Measurements from ENCODE around the gene OR8A1.
"Not testable (repeated sequence)": the region's sequence is repeated elsewhere in the genome, so short reads cannot be mapped to it uniquely, and the experiment has no call there.

Gene OR8A1

DNA sequence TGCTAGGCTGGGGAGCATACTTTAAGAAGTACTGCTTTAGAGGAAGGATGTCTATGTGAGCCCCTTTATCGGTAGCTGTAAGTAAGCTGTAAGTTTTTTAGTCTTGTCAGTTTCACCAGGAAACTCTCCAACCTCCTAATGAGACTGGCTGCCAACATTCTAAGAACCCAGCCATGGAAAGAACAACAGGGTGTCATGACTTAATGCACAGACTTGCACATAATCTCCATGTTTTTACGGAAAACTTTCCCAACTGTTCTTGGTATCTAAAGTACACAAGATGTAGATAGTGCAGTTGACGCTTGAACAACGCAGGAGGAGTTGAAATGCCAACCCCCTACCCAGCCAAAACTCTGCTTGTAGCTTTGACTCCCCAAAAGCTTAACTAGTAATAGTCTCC is 9.0 kb downstream of the OR8A1 start:
- H3K9me3 Mint-ChIP-seq = peaks cover 0 to 1% of the 10 kb centered on the region in 2 donors
- no peaks in the 10 kb centered on the region for H3K4me1 Mint-ChIP-seq
- H3K36me3 Mint-ChIP-seq = no peaks in the 10 kb centered on the region
- H3K27me3 Mint-ChIP-seq = peaks cover 0 to 40% of the 10 kb centered on the region in 2 donors
- H3K4me3 Mint-ChIP-seq = no peak overlapping the region
- no peak overlapping the region for H3K27ac Mint-ChIP-seq
- DNase-seq = no peak
- no peak for ATAC-seq (replicated peaks)

DNA sequence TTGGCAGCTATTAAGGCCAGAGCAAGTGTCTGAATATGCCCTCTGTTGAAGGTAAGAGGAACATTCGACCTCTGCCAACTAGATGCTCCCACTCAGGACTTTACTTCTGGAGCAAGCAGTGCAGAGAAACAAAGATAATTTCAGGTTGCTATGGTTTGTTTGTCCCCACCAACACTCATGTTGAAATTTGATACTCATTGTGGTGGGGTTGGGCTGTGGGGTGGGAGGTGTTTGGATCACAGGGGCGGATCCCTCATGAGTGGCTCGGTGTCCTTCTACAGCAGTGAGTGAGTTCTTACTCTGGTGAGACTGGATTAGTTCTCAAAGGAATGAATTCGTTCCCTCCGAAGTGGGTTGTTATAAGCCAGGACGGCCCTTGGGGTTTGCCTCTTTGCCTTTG is 12.0 kb downstream of the OR8A1 start:
- DNase-seq (no peak), ATAC-seq (replicated peaks) (no peak)
- Mint-ChIP-seq H3K27me3 (peaks cover 4 to 33% of the 10 kb centered on the region in 2 donors), H3K4me3 (no peak overlapping the region), H3K4me1 (peaks cover 2 to 4% of the 10 kb centered on the region in 2 donors), H3K9me3 (no peaks in the 10 kb centered on the region), H3K36me3 (no peaks in the 10 kb centered on the region), H3K27ac (no peak overlapping the region)

DNA sequence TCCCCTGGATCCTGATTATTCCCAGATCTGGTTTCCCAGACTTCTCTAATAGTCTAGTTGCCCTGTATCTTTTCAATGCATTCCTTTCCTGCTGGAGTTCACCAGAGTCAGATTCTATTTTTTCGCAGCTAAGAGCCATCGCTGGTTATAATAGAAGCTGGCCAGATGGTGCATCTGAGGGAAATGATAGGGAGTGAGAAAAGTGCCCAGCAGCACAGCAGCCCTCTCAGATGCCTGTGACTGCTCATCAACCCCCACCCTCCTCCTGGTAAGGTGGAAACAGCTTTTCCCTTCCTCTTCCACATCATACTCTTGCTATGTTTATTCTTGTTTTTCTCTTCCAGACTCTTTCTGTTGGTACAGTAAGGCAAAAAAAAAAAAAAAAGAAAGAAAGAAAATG is 12.8 kb downstream of the OR8A1 start:
- H3K36me3 Mint-ChIP-seq = no peaks in the 10 kb centered on the region

DNA sequence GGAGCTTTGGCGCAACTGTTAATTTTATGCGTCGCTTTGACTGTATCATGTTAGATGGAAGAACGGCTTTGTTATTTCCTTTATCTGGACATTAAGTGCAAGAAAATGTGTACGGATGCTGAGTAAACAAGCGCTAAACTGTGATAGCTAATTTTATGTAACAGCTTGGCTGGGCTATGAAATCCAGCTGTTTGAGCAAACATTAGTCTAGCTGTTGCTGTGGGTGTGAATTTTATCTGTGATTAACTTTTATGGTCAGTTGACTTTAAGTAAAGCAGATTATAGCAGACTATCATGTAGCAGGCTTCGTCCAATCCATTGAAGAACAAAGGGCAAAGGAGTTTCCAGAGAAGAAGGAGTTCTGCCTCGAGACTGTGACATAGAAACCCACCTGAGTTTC is 14.0 kb downstream of the OR8A1 start:
- Mint-ChIP-seq H3K27ac (no peak overlapping the region), H3K27me3 (peaks cover 16 to 36% of the 10 kb centered on the region in 2 donors), H3K9me3 (no peaks in the 10 kb centered on the region), H3K4me3 (no peak overlapping the region), H3K4me1 (peaks cover 2 to 4% of the 10 kb centered on the region in 2 donors), H3K36me3 (no peaks in the 10 kb centered on the region)
- DNase-seq = no peak
- no peak for ATAC-seq (replicated peaks)

More for the DNA sequence above, 12.8 kb downstream of the OR8A1 start:
- Mint-ChIP-seq H3K9me3 (no peaks in the 10 kb centered on the region), H3K4me3 (no peak overlapping the region), H3K27me3 (peaks cover 11 to 40% of the 10 kb centered on the region in 2 donors), H3K4me1 (peaks cover 2 to 4% of the 10 kb centered on the region in 2 donors), H3K27ac (no peak overlapping the region)
- DNase-seq (no peak), ATAC-seq (replicated peaks) (no peak)

DNA sequence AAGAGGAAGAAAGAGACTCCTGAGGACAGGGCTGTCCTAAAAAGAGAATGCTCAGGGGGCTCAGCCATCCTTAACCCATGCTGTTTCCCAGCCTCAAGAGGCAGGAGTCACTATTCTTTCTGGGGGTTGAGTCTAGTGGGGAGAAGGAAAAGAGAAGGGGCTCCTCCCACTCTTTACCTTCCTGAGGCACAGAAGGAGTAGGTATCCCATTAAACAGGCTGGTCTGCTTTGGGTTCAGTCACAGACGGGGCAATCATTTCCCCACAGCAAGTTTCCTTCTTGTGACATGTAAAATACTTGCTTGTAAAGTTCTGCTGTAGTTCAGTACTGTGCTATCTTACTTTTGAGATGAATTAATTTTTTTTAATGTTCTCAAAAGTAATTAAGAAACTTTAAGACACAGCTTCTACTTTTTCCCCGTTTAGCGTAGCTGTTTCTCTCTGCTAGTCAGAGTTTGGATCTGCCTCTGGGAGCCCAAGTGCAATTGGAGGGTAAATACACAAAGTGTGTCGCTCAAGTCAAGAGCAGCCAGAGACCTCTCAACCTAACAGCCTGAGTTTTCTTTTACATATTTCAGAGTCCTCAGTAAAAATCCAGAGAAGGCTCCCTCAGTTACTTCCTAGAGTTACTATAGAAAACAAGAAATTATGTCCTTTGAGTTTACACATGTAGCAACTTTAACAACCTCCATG is 15.0 kb downstream of the OR8A1 start:
- no peaks in the 10 kb centered on the region for H3K36me3 Mint-ChIP-seq
- H3K4me1 Mint-ChIP-seq = peaks cover 2 to 4% of the 10 kb centered on the region in 2 donors
- H3K9me3 Mint-ChIP-seq = no peaks in the 10 kb centered on the region
- H3K27me3 Mint-ChIP-seq = peaks cover 16 to 38% of the 10 kb centered on the region in 2 donors
- no peak overlapping the region for H3K4me3 Mint-ChIP-seq
- DNase-seq (no peak), ATAC-seq (replicated peaks) (no peak)
- H3K27ac Mint-ChIP-seq = no peak overlapping the region

DNA sequence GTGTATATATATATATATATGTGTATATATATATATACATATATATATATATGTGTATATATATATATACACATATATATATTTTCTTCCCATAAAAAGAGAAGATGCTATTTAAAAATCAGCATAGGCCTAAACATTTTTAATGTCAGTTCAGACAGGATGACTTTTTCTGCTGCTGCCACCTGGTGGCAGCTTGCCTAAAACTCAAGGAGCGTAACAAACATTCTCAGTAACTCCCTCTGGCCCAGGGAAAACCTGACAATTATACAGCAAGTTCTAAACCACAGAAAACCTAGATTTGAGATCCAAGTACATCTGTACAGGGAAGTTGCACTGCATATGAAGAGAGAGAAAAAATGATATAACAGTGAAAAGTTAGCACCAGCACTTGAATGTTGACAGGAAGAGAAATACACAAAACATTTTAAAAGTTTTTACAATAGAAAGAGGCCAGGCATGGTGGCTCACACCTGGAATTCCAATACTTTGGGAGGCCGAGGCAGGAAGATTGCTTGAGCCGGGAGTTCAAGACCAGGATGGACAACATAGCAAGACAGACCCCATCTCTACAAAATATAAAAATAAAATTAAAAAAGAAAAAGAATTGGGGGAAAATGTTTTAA is 16.6 kb downstream of the OR8A1 start:
- Mint-ChIP-seq H3K36me3 (no peaks in the 10 kb centered on the region), H3K9me3 (no peaks in the 10 kb centered on the region), H3K27me3 (peaks cover 21 to 36% of the 10 kb centered on the region in 2 donors), H3K4me3 (no peak overlapping the region), H3K27ac (no peak overlapping the region), H3K4me1 (peaks cover 2 to 4% of the 10 kb centered on the region in 2 donors)
- no peak for DNase-seq
- peak; percentile 45 to 51 for ATAC-seq (replicated peaks)

DNA sequence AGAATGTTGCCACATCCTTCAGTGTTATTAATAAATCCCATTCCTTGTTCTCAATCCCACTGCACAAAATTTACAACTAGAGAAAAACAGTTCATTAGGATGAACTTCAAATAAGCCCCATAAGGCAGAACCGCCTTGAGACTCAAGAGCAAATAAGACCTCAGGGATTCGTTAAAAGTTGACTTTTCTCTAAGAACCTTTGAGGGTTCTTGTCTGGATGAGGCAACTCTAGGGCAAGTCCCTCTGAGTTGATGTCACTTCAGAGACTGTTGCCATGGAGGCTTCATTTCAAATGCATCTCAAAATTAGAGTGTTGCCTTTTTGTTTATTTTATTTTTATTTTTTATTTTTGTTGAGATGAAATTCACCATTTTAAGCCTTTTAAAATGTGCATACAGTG is 21.6 kb downstream of the OR8A1 start:
- Mint-ChIP-seq H3K27me3 (peaks cover 23 to 24% of the 10 kb centered on the region in 2 donors), H3K27ac (no peak overlapping the region), H3K36me3 (no peaks in the 10 kb centered on the region), H3K4me3 (no peak overlapping the region), H3K4me1 (peaks cover 0 to under 1% of the 10 kb centered on the region in 2 donors), H3K9me3 (no peaks in the 10 kb centered on the region)
- DNase-seq = no peak
- ATAC-seq (replicated peaks) = no peak

DNA sequence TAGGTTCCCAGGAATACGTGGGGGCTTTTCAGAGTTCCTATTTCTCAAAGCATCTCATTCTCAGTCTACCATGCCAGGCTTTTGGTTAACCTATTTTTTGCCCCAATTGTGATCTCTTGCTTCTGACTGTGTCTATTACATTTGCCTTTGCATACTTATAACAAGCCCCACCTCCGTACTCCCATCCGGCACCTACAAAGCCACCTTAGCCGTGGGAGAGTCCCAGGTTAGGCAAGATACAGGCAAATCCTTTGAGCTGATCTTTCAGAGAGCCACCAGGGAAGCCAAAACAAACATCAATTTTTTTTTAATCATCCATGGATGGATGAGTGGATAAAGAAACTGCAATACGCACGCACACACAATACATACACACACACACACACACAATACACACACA is 22.8 kb downstream of the OR8A1 start:
- Mint-ChIP-seq H3K36me3 (no peaks in the 10 kb centered on the region), H3K27ac (no peak overlapping the region), H3K27me3 (peaks cover 25 to 26% of the 10 kb centered on the region in 2 donors), H3K4me1 (no peaks in the 10 kb centered on the region), H3K4me3 (no peak overlapping the region), H3K9me3 (no peaks in the 10 kb centered on the region)
- no peak for DNase-seq
- ATAC-seq (replicated peaks) = no peak

DNA sequence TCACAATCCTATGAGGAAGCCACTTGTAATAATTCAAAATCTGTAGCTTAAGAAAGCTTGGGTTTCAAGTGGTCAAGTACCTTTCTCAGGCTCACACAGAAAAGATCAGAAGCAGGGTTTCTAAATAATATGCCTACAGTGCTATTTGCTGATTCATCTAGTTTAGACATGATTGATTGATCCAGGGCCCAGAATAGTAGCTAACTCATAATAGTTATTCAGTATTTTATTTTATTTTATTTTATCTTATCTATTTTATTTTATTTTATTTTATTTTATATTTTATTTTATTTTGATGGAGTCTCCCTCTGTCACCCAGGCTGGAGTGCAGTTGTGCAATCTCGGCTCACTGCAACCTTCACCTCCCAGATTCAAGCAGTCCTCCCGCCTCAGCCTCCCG is 25.5 kb downstream of the OR8A1 start:
- Mint-ChIP-seq H3K4me3 (no peak overlapping the region), H3K4me1 (no peaks in the 10 kb centered on the region), H3K9me3 (no peaks in the 10 kb centered on the region), H3K27me3 (peaks cover 24 to 31% of the 10 kb centered on the region in 2 donors), H3K27ac (no peak overlapping the region), H3K36me3 (no peaks in the 10 kb centered on the region)
- ATAC-seq (replicated peaks) (no peak), DNase-seq (no peak)

DNA sequence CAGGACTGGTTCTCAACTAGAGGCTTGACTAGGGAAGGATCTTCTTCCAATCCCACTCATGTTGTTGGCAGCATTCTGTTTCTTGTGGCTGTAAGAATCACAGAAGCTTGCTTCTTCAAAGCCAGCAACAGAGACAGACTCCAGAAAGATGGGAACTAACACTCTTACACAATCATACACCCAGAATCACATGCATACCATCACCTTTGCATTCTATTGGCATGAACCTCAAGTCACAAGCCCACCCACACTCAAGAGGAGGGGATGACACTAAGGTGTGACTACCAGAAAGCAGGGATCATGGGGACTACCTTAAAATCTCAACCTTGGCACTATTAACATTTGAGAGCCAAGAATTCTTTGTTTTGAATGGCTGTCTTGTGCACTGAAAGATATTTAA is 27.8 kb downstream of the OR8A1 start:
- H3K36me3 Mint-ChIP-seq = no peaks in the 10 kb centered on the region
- H3K27ac Mint-ChIP-seq = no peak overlapping the region
- peaks cover 40 to 50% of the 10 kb centered on the region in 2 donors for H3K27me3 Mint-ChIP-seq
- no peaks in the 10 kb centered on the region for H3K4me1 Mint-ChIP-seq
- ATAC-seq (replicated peaks) (no peak), DNase-seq (no peak)
- no peak overlapping the region for H3K4me3 Mint-ChIP-seq
- no peaks in the 10 kb centered on the region for H3K9me3 Mint-ChIP-seq

DNA sequence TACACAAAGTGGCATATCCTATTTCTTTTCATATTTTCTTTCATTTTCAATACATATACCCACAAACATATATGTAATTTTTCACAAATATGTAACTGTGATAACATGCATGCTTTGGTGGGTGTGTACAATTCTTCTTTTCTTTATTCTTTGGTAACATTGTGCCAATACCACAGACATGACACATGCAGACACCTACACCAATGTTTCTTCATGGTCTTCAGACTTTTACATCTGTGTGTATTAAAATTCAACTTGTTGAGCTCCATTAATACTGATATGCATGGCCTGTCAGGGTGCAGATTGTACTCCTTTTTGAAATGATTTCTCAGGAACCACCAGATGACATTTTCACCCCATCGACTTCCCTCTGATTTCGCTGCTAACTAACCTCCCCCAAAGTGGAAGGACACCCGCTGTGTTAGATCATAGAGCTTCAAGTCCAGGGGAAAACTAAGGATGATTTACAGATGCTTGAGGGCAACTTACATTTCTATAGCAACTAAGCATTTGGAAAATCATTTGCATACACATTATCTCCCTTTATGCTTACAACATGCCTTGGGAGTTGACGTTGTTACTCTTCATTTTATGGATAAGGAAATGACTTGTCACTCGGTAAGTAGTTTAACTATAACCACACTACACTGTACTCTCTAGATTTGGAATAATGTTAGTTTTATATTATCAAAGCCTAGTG is 31.0 kb downstream of the OR8A1 start:
- ATAC-seq (replicated peaks) = no peak
- Mint-ChIP-seq H3K4me1 (peaks cover 1 to 2% of the 10 kb centered on the region in 2 donors), H3K27me3 (peaks cover 42 to 47% of the 10 kb centered on the region in 2 donors), H3K9me3 (no peaks in the 10 kb centered on the region), H3K4me3 (no peak overlapping the region), H3K27ac (no peak overlapping the region), H3K36me3 (no peaks in the 10 kb centered on the region)
- no peak for DNase-seq

DNA sequence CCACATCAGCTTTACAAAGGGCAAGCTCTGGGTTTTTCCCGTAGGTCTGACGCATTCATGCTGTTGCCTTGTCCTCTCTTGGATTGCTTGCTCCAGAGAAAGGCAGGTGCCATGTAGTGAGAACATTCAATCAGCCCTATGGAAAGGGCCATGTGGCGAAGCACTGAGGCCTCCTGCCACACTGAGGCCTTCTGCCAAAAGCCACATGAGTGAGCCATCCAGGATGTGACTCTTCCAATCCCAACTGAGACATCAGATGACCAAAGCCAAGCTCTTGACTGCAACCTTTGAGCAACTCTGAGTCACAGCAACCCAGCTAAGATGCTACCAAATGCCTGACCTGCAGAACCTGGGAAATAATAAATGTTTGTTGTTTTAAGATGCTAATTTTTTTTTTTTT is 32.4 kb downstream of the OR8A1 start:
- H3K4me1 Mint-ChIP-seq = peaks cover 2 to 5% of the 10 kb centered on the region in 2 donors
- H3K36me3 Mint-ChIP-seq = no peaks in the 10 kb centered on the region
- H3K9me3 Mint-ChIP-seq = no peaks in the 10 kb centered on the region
- no peak for ATAC-seq (replicated peaks)
- H3K27me3 Mint-ChIP-seq = peaks cover 32 to 36% of the 10 kb centered on the region in 2 donors
- H3K4me3 Mint-ChIP-seq = no peak overlapping the region
- no peak for DNase-seq
- no peak overlapping the region for H3K27ac Mint-ChIP-seq

DNA sequence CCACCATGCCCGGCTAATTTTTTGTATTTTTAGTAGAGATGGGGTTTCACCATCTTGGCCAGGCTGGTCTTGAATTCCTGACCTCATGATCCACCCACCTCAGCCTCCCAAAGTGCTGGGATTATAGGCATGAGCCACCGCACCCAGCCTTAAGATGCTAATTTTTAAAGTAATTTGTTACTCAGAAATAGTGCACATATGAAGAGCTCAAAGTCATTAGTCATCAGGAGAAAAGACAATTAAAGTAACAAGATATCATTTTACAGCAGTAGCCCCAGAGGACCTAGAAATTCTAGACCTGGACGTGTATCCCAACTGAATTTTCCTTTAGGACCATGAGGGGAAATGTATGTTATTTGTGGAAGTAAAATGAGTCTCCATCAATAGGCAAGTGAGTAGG is 32.9 kb downstream of the OR8A1 start:
- H3K36me3 Mint-ChIP-seq; ATAC-seq (replicated peaks); H3K9me3 Mint-ChIP-seq: not testable (repeated sequence)

DNA sequence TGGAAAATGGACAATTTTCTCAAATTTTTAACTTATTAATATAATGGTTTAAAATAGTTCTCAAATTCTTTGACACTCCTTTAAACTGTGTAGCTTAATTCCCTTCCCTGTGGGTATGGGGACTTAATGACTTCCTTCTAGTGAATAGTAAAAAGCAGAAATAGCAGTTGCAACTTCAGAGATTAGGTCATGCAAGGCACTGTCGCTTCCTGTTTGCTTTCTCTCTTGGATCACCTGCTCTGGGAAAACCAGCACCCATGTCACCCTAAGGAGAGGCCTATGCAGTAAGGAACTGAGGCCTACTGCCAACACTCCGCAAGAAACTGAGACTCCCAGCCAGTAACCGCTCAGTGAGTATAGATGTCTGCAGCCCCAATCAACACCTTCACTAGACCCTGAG is 35.9 kb downstream of the OR8A1 start:
- Mint-ChIP-seq H3K4me3 (no peak overlapping the region), H3K9me3 (no peaks in the 10 kb centered on the region), H3K4me1 (peaks cover 2 to 5% of the 10 kb centered on the region in 2 donors), H3K27ac (no peak overlapping the region), H3K27me3 (peaks cover 16% of the 10 kb centered on the region in 2 donors), H3K36me3 (no peaks in the 10 kb centered on the region)
- DNase-seq (no peak), ATAC-seq (replicated peaks) (peak; percentile 25 to 31)

More for the DNA sequence above, 32.9 kb downstream of the OR8A1 start:
- DNase-seq, H3K4me1 Mint-ChIP-seq, H3K27ac Mint-ChIP-seq, H3K4me3 Mint-ChIP-seq: not testable (repeated sequence)
- H3K27me3 Mint-ChIP-seq = peaks cover 27 to 31% of the 10 kb centered on the region in 2 donors

DNA sequence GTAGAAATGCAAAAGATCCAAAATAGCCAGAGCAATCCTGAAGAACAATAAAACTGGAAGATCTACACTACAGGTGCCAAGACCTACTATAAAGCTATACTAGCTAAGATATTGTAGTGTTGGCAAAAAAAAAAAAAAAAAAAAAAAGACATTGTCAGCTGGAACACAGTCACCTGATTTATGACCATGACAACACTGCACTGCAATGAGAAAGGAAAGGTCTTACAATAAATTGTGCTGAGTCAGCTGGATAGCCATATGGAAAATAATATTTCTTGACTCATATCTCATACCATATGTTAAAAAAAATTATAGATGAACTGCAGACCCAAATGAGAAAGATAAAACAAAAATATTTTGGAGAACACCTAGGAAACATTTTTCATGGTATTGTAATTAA is 38.4 kb downstream of the OR8A1 start:
- peaks cover 2 to 5% of the 10 kb centered on the region in 2 donors for H3K4me1 Mint-ChIP-seq
- H3K4me3 Mint-ChIP-seq = no peak overlapping the region
- H3K27ac Mint-ChIP-seq = no peak overlapping the region
- DNase-seq (no peak), ATAC-seq (replicated peaks) (no peak)
- H3K36me3 Mint-ChIP-seq = no peaks in the 10 kb centered on the region
- peaks cover 4 to 6% of the 10 kb centered on the region in 2 donors for H3K27me3 Mint-ChIP-seq
- H3K9me3 Mint-ChIP-seq = no peaks in the 10 kb centered on the region
